Measurements from ENCODE around the gene NOTCH3.

Gene NOTCH3

DNA sequence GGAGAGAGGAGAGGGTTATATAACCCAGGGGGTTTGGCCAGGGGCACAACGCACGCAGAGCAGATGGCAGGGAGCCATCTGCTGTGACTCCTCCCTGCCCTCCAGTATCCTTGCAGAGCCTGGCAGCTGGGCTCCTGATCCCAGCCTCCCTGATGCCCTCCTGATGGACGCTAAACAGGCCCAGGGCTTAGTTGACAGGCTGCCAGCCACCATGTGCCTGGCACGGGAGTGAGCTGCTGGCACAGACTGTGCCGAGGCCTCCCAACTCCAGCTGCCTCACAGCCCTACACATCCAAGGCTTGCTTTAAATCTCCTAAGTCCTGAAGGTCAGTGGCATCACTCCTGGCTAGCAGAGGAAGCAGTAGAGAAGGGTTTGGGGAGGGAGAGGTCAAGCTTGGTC is 76.9 kb downstream of the NOTCH3 start:
- H3K27me3 ChIP-seq (replicated peaks; ENCODE audit: control insufficient read depth, insufficient read depth, low read length) = no peaks in the 10 kb centered on the region
- peaks cover 26% of the 10 kb centered on the region for H3K4me1 ChIP-seq (ENCODE audit: control insufficient read depth, insufficient read depth, low read length)
- peak overlapping the region; percentile 95 for H3K4me3 ChIP-seq (ENCODE audit: low read length)
- H3K36me3 ChIP-seq (ENCODE audit: control insufficient read depth, insufficient read depth, low read length, severe bottlenecking) = peaks cover 35% of the 10 kb centered on the region
- no peaks in the 10 kb centered on the region for H3K9me3 ChIP-seq (ENCODE audit: control insufficient read depth, low read length)
- peak overlapping the region; percentile 96 for H3K9ac ChIP-seq (ENCODE audit: low read length)
- DNase-seq (ENCODE audit: low read depth) = no peak

DNA sequence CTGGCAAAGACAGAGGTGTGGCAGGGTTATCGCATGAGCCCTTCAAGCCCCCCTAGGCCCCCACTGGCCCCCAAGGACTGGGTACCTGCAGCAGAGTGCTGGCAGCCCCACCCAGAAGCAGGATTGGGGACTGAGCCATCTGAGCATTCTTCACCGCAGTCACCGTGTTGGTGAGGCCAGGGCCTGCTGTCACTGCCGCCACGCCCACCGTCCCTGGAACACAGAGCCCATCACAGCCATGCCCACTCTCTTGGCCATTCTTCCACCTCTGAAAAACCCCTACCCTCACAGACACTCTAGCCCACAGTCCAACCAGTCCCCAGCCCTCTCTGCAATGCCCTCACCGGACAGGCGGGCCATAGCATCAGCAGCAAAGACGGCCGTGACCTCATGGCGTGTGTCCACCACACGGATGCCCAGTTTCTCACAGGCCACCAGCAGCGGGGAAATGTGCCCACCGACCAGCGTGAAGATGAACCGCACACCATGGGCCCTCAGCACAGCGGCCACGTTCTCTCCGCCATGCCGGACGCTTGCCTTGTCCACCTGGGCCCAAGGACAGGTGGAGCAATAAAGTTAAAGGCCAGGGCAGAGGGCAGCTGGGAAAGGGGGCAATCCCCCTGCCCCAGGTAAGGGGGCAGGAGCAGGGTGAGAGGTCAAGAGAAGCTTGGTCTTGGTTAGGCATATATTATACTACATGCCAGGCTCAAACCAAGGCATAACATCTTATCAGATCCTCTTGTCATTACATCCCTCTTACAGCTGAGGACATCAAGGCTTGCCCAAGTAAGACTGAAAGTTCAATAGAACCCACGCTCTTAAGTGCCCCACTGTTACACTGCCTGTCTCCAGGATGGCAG is 77.5 kb downstream of the NOTCH3 start:
- peaks cover 41% of the 10 kb centered on the region for H3K36me3 ChIP-seq (ENCODE audit: control insufficient read depth, insufficient read depth, low read length, severe bottlenecking)
- peak overlapping the region; percentile 46 for H3K4me3 ChIP-seq (ENCODE audit: low read length)
- peaks cover 26% of the 10 kb centered on the region for H3K4me1 ChIP-seq (ENCODE audit: control insufficient read depth, insufficient read depth, low read length)
- H3K9me3 ChIP-seq (ENCODE audit: control insufficient read depth, low read length) = no peaks in the 10 kb centered on the region
- H3K27me3 ChIP-seq (replicated peaks; ENCODE audit: control insufficient read depth, insufficient read depth, low read length) = no peaks in the 10 kb centered on the region
- no peak for DNase-seq (ENCODE audit: low read depth)
- peak overlapping the region; percentile 96 for H3K9ac ChIP-seq (ENCODE audit: low read length)

DNA sequence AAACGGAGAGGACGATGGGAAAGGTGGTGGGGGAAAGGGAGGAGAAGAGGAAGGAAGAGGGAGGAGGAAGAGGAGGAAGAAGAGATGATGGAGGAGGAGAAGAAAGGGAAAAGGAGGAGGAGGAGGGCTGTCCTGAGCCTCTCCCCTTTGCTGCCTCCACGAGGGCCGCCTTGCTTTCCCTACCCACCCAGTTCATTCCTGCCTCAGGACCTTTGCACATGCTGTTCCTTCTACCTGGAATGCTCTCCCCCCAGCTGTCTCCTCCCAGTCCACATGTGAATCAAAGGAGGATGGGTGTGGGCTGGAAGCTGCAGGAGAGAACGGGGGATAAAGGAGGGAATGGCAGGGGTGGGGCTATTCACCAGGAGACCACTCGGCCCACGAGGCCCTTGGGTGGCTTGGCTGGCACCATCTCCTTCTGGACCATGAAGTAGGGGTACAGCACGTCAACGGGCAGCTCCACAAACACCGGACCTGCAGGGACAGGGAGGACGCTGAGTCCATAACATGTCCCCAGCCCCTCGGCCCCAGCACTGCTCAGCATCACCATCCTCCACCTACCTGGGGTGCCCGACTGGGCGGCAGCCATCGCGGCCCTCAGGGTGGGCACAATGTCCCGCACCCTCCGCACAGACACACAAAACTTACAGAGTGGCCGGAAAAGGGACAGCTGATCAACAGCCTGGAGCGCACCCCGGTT is 78.3 kb downstream of the NOTCH3 start:
- DNase-seq (ENCODE audit: low read depth) = no peak
- Histone ChIP-seq H3K9ac (ENCODE audit: low read length) (no peak overlapping the region), H3K4me1 (ENCODE audit: control insufficient read depth, insufficient read depth, low read length) (peaks cover 26% of the 10 kb centered on the region), H3K27me3 (replicated peaks; ENCODE audit: control insufficient read depth, insufficient read depth, low read length) (no peaks in the 10 kb centered on the region), H3K9me3 (ENCODE audit: control insufficient read depth, low read length) (no peaks in the 10 kb centered on the region), H3K36me3 (ENCODE audit: control insufficient read depth, insufficient read depth, low read length, severe bottlenecking) (peaks cover 49% of the 10 kb centered on the region), H3K4me3 (ENCODE audit: low read length) (no peak overlapping the region)

DNA sequence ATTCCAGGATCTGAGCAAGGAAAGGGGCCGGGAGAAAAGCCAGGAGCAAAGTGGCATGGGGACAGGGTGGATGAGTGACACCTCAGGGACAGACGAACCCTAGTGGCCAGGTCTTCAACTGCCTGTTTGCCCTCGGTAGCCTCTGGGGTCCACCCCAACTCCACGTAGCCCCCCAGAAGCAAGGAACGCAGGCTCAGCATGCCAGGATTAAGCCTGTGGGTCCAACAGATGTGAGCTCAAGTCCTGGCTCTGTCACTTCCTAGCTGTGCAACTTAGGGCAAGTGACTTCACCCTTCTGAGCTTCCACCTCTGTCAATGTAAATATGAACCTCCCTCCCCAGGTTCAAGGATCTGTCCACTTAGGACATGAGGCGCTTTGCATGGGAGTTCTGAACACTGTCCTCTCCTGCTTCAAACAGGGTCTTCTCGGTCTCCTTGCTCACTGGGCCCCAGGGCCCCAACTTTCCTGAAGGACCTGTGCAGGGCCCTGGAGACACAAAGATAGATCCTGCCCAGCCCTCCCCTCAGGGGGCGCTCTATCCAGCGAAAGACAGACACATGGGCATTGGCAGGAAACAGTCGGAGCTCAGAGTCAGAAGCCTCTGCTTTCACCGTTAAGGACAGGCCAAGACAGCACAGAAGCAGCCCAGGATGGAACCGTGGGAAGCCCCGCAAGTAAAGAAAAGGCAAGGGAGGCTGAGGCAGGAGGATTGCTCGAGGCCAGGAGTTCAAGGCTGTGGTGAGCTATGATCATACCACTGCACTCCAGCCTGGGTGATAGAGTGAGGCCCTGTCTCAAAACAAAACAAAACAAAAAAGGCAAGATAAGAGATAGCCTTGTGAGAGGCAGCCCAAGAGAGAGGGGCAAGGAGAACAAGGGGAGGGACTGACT is 80.4 kb downstream of the NOTCH3 start:
- no peak overlapping the region for H3K4me3 ChIP-seq (ENCODE audit: low read length)
- H3K4me1 ChIP-seq (ENCODE audit: control insufficient read depth, insufficient read depth, low read length) = peaks cover 17% of the 10 kb centered on the region
- no peaks in the 10 kb centered on the region for H3K9me3 ChIP-seq (ENCODE audit: control insufficient read depth, low read length)
- H3K27me3 ChIP-seq (replicated peaks; ENCODE audit: control insufficient read depth, insufficient read depth, low read length) = no peaks in the 10 kb centered on the region
- no peak overlapping the region for H3K9ac ChIP-seq (ENCODE audit: low read length)
- peaks cover 70% of the 10 kb centered on the region for H3K36me3 ChIP-seq (ENCODE audit: control insufficient read depth, insufficient read depth, low read length, severe bottlenecking)
- DNase-seq (ENCODE audit: low read depth) = no peak

DNA sequence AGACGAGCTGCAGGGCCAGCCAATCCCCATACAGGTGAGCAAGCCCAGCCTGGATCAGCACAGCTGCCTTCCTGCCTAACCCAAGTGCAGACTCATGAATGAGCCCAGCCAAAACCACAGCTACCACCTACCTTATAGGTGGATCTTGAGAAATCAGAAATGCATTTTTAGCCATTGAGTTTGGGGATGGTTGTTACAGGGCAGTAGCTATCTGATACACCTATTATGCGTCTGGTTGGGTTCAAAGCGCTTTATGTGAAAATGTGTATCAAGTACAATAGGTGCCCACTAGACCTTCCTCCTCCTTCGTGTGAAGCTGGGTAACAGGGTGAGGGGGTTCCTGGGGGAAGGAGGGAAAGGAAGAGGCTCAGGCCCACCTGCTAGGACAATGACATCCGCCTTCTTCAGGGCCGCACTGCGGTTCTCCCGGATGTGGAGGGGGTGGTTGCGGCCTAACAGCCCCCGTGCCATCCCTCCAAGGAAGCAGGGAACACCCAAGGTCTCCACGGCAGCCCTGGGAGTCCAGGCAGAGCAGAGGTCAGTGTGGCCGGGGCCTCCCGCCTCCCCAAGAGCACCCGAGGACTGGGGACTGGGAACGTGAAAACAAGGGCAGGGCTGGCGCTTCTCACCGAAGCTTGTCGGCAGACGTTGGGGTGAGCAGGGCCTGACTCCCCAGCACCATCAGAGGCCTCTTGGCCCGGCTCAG is 81.9 kb downstream of the NOTCH3 start:
- H3K4me3 ChIP-seq (ENCODE audit: low read length) = no peak overlapping the region
- peaks cover 22% of the 10 kb centered on the region for H3K4me1 ChIP-seq (ENCODE audit: control insufficient read depth, insufficient read depth, low read length)
- no peaks in the 10 kb centered on the region for H3K9me3 ChIP-seq (ENCODE audit: control insufficient read depth, low read length)
- DNase-seq (ENCODE audit: low read depth) = no peak
- no peak overlapping the region for H3K9ac ChIP-seq (ENCODE audit: low read length)
- H3K36me3 ChIP-seq (ENCODE audit: control insufficient read depth, insufficient read depth, low read length, severe bottlenecking) = peaks cover 82% of the 10 kb centered on the region
- no peaks in the 10 kb centered on the region for H3K27me3 ChIP-seq (replicated peaks; ENCODE audit: control insufficient read depth, insufficient read depth, low read length)

DNA sequence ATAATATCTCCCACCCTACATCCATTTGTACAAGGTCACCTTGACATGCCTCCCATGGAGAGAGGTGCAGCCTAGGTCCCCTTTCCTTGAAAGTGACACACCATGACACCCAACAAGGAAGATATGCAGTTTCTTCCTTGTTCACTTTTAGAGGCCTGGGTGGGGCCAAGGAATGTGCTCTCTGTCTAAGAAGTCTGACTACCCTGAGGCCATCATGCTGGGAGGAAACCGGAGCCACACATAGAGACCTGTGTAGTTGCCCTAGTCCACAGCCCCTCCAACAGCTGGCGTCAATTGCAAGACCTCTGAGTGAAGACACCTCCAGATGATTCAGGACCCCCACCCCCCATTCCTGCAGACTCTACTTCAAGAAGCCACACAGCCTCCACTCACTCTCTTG is 82.5 kb downstream of the NOTCH3 start:
- Histone ChIP-seq H3K36me3 (ENCODE audit: control insufficient read depth, insufficient read depth, low read length, severe bottlenecking) (peaks cover 89% of the 10 kb centered on the region), H3K9me3 (ENCODE audit: control insufficient read depth, low read length) (no peaks in the 10 kb centered on the region), H3K4me3 (ENCODE audit: low read length) (no peak overlapping the region), H3K4me1 (ENCODE audit: control insufficient read depth, insufficient read depth, low read length) (peaks cover 16% of the 10 kb centered on the region), H3K27me3 (replicated peaks; ENCODE audit: control insufficient read depth, insufficient read depth, low read length) (no peaks in the 10 kb centered on the region), H3K9ac (ENCODE audit: low read length) (no peak overlapping the region)
- no peak for DNase-seq (ENCODE audit: low read depth)

DNA sequence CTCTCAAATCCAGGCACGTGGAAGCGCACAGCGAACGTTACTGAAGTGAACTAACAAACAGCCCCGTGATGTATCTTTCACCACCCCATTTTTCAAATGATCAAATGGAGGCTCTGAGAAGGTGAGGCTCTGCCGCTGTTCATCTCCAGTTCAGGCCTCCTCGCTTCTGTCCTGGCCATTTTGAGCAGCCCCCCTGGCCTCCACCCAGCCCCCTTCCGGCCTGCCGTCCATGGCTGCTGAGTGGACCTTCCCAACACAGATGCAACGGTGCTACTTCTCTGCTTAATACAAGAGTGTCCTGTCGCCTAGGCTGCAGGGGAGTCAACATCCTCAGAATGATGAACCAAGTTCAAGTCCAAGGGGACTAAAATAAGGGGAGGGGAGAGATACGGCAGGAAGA is 83.9 kb downstream of the NOTCH3 start:
- H3K27me3 ChIP-seq (replicated peaks; ENCODE audit: control insufficient read depth, insufficient read depth, low read length) = no peaks in the 10 kb centered on the region
- no peak overlapping the region for H3K9ac ChIP-seq (ENCODE audit: low read length)
- no peak overlapping the region for H3K4me3 ChIP-seq (ENCODE audit: low read length)
- peaks cover 16% of the 10 kb centered on the region for H3K4me1 ChIP-seq (ENCODE audit: control insufficient read depth, insufficient read depth, low read length)
- H3K36me3 ChIP-seq (ENCODE audit: control insufficient read depth, insufficient read depth, low read length, severe bottlenecking) = peaks cover 94% of the 10 kb centered on the region
- DNase-seq (ENCODE audit: low read depth) = no peak
- no peaks in the 10 kb centered on the region for H3K9me3 ChIP-seq (ENCODE audit: control insufficient read depth, low read length)

DNA sequence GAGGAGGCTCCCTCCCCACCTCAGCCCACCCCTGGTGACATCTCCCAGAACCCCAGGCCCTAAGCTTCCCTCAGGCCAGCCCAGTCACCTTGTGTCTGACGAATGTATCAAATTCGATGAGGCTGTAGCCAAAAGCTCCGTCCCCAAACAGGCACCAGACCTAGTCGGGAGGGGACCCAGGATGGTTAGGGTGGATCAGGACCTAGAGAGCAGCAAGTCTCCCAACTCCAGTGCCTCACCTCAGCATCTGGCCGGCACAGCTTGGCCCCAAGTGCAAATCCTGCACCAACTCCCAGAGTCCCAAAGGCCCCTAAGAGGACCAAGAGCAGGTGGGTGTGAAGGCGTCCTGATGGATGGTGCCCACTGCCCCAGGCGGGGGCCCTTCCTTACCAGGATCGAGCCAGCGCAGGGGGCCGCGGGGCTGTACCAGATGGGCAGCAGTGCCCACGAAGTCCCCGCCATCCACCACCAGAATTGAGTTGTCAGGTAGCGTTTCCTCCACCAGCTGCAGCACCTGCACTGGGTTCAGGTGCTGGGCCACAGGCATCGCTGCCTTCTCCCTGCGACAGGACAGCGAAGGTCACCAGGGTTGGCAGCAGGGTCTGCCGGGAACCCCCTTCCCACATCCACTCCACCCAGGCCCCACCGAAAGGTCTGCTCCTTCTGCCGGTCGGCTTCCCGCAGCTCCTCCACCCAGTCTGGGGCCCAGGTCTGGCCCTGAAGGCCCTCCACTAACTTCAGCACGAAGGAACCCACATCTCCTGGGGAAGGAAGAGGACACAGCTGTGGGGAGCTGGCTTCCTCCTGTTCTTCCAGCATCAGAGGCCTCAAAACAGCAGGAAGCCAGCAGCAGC is 84.8 kb downstream of the NOTCH3 start:
- H3K4me1 ChIP-seq (ENCODE audit: control insufficient read depth, insufficient read depth, low read length) = peaks cover 16% of the 10 kb centered on the region
- H3K9me3 ChIP-seq (ENCODE audit: control insufficient read depth, low read length) = no peaks in the 10 kb centered on the region
- no peak overlapping the region for H3K4me3 ChIP-seq (ENCODE audit: low read length)
- peak overlapping the region; percentile 44 for H3K9ac ChIP-seq (ENCODE audit: low read length)
- H3K36me3 ChIP-seq (ENCODE audit: control insufficient read depth, insufficient read depth, low read length, severe bottlenecking) = peaks cover 98% of the 10 kb centered on the region
- no peak for DNase-seq (ENCODE audit: low read depth)
- no peaks in the 10 kb centered on the region for H3K27me3 ChIP-seq (replicated peaks; ENCODE audit: control insufficient read depth, insufficient read depth, low read length)

DNA sequence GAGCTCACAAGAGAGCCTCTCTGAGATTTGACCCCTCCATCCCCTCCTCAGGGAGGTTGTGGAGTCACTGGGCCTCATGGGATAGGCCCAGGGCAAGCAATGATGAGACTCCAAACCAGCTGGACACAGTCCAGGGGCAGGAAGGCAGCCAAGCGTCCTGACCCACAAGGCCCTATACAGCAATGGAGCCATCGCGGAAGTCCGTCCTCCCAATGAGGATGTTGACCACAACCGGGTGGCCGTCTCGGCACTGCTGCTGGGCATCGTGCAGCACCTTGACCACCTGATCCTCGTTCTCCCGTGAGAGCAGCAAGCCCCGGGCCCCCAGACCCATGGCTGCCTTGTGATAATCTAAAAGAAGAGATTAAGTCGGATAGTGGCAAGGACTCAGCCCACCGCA is 85.7 kb downstream of the NOTCH3 start:
- Histone ChIP-seq H3K4me1 (ENCODE audit: control insufficient read depth, insufficient read depth, low read length) (peaks cover 16% of the 10 kb centered on the region), H3K9ac (ENCODE audit: low read length) (no peak overlapping the region), H3K36me3 (ENCODE audit: control insufficient read depth, insufficient read depth, low read length, severe bottlenecking) (peaks cover 96% of the 10 kb centered on the region), H3K4me3 (ENCODE audit: low read length) (no peak overlapping the region), H3K9me3 (ENCODE audit: control insufficient read depth, low read length) (no peaks in the 10 kb centered on the region), H3K27me3 (replicated peaks; ENCODE audit: control insufficient read depth, insufficient read depth, low read length) (no peaks in the 10 kb centered on the region)
- DNase-seq (ENCODE audit: low read depth) = no peak

DNA sequence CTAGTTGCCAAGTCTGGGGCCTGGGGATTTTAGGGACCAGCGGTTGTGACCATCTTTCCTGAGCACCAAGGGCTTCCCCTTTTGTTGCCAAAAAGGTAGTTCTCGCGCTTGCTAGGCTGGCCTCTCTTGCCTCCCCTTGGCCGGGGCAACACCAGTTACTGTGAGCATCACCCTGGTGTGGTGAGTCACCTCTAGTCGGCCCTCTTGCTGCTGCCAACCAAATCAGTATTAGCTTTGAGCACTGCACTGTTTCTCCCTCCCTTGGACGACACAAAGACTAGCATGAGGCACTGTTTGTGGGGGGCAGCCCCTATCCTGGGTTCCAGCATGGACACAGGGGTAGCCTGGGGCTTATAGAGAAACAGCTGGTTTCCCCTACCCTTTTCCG is 86.6 kb downstream of the NOTCH3 start:
- Histone ChIP-seq H3K36me3 (ENCODE audit: control insufficient read depth, insufficient read depth, low read length, severe bottlenecking) (peaks cover 89% of the 10 kb centered on the region), H3K27me3 (replicated peaks; ENCODE audit: control insufficient read depth, insufficient read depth, low read length) (no peaks in the 10 kb centered on the region), H3K9me3 (ENCODE audit: control insufficient read depth, low read length) (no peaks in the 10 kb centered on the region), H3K4me1 (ENCODE audit: control insufficient read depth, insufficient read depth, low read length) (peaks cover 16% of the 10 kb centered on the region), H3K4me3 (ENCODE audit: low read length) (no peak overlapping the region), H3K9ac (ENCODE audit: low read length) (no peak overlapping the region)
- DNase-seq (ENCODE audit: low read depth) = no peak
